Measurements from ENCODE around the gene ITK.

GRCh38 chr5:157245886-157246285, 65.2 kb downstream of the ITK start:
- TF ChIP-seq CTCF (IDR thresholded peaks at IDR 0.05; ENCODE audit: borderline replicate concordance, extremely low read depth, low read length, poor library complexity, severe bottlenecking) (no peak), EZH2 (IDR thresholded peaks at IDR 0.05; ENCODE audit: borderline replicate concordance, low read depth, low read length, severe bottlenecking) (no peak)

Measured in DND-41 (cell line).